HG03095 (cell line): ENCODE measurements around the gene NPPC.
"Not testable (repeated sequence)": the region's sequence is repeated elsewhere in the genome, so short reads cannot be mapped to it uniquely, and the experiment has no call there.

Experiments used
- ATAC-seq: cut with Tn5 transposase; IDR thresholded peaks from one replicate; pipeline ENCODE4 v1.9.1; 2021; ENCODE audit warnings: moderate library complexity; ENCODE audit not compliant: unreplicated experiment

The NPPC gene, protein sequence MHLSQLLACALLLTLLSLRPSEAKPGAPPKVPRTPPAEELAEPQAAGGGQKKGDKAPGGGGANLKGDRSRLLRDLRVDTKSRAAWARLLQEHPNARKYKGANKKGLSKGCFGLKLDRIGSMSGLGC

DNA sequence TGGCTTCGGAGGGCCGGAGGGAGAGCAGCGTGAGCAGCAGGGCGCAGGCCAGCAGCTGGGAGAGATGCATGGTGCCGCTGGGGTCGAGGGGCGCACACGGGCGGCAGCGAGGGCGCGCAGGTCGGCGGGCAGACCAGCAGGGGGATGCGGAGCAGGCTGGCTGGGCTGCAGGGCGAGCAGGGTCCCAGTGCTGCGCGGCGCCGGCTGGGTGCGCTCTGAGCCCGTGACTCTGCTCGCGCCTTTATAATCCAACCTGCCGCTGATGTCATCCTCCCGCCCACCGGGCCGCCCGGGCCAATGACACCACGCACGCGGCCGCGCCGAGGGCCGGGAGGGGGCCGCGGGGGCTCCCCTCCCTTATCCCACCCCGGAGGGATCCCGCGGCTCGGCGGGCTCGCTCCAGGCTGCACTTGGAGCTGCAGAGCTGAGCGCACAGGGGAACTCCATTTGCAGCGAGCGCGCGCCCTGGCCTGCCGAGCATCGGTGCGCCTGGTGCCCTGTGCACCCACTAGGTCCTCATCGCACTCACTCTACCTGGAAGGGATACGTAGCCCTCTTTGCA, at the start of gene NPPC:
Gene NPPC, minus strand, starts transcription at position 217 of the 562 bp plus-strand sequence. Its CDS starts 147 bp downstream, at position 70.
- ATAC-seq, result no peak

DNA sequence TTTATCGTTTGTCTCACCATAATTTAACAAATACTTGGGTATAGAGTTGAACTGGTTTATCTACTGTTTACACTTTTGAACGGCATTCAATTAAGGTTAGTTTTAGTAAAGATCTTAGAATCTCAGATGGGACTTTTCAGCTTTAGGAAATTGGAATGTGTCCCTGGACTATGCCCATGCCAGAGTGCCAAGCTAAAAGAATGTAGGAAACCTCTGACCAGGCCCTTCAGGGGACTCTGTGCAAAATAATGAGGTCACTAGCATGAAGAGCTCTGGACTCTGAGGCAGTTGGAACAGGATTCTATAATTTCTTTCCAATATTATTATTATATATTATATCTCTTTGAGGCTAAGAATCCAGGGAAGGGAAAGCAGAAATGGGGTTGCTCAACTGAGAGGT, 48.8 kb upstream of the NPPC start:
- ATAC-seq, result no peak

GRCh38 chr2:231970461-231970860, 44.3 kb upstream of the NPPC start:
- no peak for ATAC-seq

DNA sequence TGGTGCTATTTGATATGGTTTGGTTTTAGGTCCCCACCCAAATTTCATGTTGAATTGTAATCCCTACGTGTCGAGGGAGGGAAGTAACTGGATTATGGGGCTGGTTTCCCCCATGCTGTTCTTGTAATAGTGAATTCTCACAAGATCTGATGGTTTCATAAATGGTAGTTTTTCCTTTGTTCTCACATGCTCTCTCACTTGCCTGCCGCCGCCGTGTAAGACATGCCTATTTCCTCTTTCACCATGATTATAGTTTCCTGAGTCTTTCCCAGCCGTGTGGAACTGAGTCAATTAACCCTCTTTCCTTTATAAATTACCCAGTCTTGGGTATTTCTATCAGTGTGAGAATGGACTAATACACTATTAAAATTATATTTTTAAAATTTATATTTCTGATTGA, 42.6 kb upstream of the NPPC start:
- no peak for ATAC-seq

DNA sequence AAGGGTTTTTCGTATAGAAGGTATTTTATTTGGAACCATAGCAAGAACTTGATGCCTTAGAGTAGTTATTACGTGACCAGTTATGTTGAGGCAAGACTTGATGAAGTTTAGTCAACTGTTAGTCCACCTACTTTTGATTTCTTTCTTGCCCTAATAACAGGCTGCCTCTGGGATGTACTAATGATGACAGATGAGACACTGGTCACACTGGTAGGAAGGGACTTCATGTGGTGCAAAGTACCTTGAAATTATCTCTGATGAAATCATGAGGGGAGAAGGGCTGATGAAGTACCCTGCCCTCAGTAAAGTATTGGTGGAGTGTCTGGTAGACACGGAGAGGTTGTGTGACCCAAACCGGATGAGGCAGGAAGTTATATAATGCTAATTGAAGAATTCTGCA, 40.7 kb upstream of the NPPC start:
- ATAC-seq, result no peak

DNA sequence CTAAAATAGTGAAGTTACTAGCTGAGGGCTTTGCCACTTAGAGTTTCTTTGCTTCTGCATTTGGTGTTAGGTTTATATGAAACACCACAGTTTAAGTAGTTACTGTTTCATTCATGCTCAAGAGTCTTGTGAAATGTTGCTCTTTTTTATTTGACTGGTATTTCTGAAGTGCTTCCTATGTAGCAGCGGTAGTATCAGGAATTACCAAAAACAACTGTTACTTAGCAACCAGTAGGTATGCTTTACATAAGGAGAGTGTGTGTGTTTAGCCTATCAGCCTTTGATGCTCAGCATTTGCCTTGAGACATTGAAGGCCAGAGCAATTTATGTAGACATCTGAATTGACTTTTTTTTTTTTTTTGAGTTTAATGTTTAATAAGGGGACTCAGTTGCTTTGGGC, 38.9 kb upstream of the NPPC start:
- no peak for ATAC-seq

GRCh38 chr2:231961349-231962166, 35.4 kb upstream of the NPPC start, which contains the start of gene DIS3L2:
DIS3L2 (plus strand) TSS chr2:231961713; CDS start chr2:232014928, 53,215 bp downstream.
- peak; percentile 96 for ATAC-seq

DNA sequence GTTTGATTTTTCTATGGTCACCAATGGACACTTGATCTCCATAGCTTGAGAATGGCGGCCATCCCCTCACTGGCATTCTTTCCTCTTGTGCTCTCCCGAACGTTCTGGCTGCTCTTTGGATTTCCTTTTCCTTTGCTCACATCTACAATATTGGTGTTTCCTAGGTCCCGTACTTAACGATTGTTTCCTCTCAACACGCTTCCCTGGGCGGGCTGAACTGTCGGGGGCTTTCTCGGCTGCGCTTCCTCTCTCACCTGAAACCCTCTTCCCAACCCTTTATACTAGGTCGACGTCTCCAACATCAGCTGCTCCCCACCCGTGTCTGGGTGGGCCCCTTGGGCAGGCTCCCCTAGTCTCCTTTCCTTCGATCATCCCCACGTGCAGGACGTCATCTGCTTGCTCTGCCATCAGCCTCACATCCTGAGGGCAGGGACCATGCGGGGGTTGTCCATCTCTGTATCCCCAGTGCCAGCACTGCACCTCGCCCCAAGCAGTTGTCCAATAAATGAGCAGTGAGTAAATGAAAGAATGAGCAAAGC, 34.7 kb upstream of the NPPC start:
- no peak for ATAC-seq

- ATAC-seq, result no peak
Measured at GRCh38 chr2:231957913-231958763, 31.9 kb upstream of the NPPC start.

DNA sequence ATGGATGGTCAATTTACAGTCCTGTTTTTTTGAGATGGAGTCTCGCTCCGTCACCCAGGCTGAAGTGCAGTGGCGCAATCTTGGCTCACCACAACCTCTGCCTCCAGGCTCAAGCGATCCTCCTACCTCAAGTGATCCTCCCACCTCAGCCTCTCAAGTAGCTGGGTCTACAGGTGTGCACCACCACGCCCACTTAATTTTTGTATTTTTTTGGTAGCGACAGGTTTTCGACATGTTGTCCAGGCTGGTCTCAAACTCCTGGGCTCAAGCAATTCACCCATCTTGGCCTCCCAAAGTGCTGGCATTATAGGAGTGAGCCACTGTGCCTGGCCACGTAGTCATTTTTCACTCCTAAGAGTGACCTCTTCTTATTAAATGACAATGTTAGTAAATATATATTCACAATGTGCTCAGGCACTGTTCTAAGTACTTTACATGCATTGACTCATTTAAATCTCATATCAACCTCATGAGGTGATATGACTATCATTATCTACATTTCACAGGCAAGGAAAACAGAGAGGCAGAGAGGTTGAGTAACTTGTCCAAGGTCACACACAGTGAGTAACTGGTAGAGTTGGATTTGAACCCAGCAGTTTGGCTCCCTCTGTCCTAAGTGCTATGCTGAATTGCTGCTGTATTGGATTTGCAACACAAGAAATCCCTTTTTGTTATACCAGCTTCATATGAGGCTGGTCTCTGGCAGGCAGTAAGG, 29.7 kb upstream of the NPPC start:
- no peak for ATAC-seq

- no peak for ATAC-seq
Measured at GRCh38 chr2:231951452-231952035, 25.3 kb upstream of the NPPC start.

GRCh38 chr2:231947694-231948093, 21.5 kb upstream of the NPPC start:
- no peak for ATAC-seq

GRCh38 chr2:231947112-231947511, 20.9 kb upstream of the NPPC start:
- not testable (repeated sequence) for ATAC-seq

- no peak for ATAC-seq
Measured at GRCh38 chr2:231946241-231946814, 20.1 kb upstream of the NPPC start.

GRCh38 chr2:231942180-231942579, 16.0 kb upstream of the NPPC start:
- no peak for ATAC-seq

DNA sequence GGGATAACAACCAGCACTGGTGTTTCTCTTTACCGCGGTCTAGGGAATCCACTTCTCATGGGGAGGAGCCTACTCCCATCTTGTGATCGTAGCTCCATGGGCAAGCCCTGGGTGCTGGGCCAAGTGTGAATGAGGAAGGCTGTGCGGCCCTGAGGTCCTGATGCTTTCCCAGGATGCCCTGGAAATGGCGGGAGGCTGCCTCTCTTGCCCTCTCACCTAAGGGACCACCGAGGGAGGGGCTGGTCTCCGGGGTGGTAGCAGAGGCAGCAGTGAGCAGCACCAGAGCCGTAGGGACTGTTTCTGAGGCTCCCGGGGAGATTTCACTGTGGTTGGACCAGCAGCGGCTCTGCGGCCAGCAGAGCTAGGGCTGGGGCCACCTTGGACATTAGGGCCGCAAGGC, 15.5 kb upstream of the NPPC start:
- no peak for ATAC-seq

GRCh38 chr2:231940795-231941194, 14.6 kb upstream of the NPPC start:
- no peak for ATAC-seq

GRCh38 chr2:231939022-231939421, 12.8 kb upstream of the NPPC start:
- ATAC-seq, result no peak

DNA sequence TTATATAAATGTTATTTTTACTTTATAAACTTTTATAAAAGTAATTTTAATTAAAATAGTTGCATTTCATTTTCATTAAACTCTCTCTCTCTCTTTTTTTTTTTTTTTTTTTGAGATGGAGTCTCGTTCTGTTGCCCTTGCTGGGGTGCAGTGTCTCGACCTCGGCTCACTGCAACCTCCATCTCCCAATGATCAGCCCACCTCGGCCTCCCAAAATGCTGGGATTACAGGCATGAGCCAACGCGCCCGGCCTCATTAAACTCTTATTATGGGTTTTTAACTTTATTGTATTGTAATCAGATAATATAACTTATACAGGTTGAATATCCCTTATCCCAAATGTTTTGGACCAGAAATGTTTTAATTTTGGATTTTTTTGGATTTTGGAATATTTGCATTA, 10.9 kb upstream of the NPPC start:
- ATAC-seq, result no peak

DNA sequence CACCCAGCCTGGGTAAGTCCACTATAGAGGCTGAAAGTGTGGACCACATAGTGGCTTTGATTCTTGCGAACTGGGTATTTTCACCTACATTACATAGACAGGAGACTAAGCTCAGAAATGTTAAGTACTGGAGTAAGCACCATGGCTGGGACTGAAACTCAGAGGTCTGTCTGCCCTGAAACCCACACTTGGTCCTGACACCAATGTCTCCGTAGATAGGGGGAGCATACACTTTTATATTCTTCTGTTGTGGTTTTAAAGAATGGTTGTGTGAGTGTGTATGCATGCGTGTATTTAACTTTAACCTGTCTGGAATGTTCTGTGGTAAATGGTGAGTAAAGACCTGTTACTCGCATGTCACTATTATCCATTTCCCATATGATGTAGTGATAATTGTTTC, 10.3 kb upstream of the NPPC start:
- ATAC-seq, result no peak
